HCT116 (cell line): Measurements from ENCODE around the gene MMP15. TPM values are rescaled to one million over a fixed set of nuclear protein-coding genes. Genes with fewer than 3 reads are reported as not detected.

Experiments used
- ATAC-seq: fragments of 200-7000 bp; cut with Tn5 transposase; 2 replicates; pipeline ENCODE4 v1.9.1; 2020; ENCODE audit warnings: mild to moderate bottlenecking, moderate library complexity
- BruUV-seq: library from RNA; stranded (reverse); fragments of 400-500 nt; replicated peaks from 2 replicates; lab custom pipeline; 2021; lab: Mats Ljungman, UMichigan
- CTCF ChIA-PET: fragments of 300-600 bp; sonication (Branson Sonifier 250); formaldehyde crosslinking; loops from one replicate; lab custom pipeline; 2021; ENCODE audit warnings: antibody characterized with exemption; lab: Charles Lee
- POLR2A ChIA-PET: fragments of 300-600, 350-600 bp; sonication (Branson Sonifier 250); formaldehyde crosslinking; loops from one replicate; lab custom pipeline; 2021; ENCODE audit warnings: antibody characterized with exemption; lab: Charles Lee
- RAD21 ChIA-PET, 2 experiments: fragments of 300-600 bp; sonication (Branson Sonifier 250); formaldehyde crosslinking; loops; one replicate each; lab custom pipeline; 2023; ENCODE audit warnings: low total read pairs in 2 of 2; ENCODE audit not compliant: uncharacterized antibody in 2 of 2, unreplicated experiment in 2 of 2, low non-redundant PET in 1 of 2; lab: Charles Lee
- DNase-seq: peaks from one replicate; pipeline ENCODE4 v3.0.0-alpha.2; 2010; ENCODE audit warnings: low read depth, low spot score
- H2AFZ ChIP-seq: fragments of 200-600 bp; shearing (Covaris generic), sonication (generic); 2 replicates; pipeline ENCODE4 v1.6.1; 2017; ENCODE audit warnings: low read depth, mixed run types, mixed read lengths, antibody characterized with exemption, low read length; ENCODE audit not compliant: poor library complexity, severe bottlenecking
- H3K27ac ChIP-seq: 2 replicates; pipeline ENCODE4 v1.5.1; 2012; ENCODE audit warnings: low read depth, low read length
- H3K27me3 ChIP-seq: fragments of 200-600 bp; sonication (generic); 2 replicates; pipeline ENCODE4 v1.6.1; 2016; ENCODE audit warnings: mixed run types, low read length, mixed read lengths; ENCODE audit not compliant: insufficient read depth
- H3K36me3 ChIP-seq, 2 experiments: fragments of 200-500 bp in 1 of 2; fragments of 200-600 bp in 1 of 2; sonication (Bioruptor generic) in 1 of 2; sonication (generic) in 1 of 2; 2 replicates each; pipeline versions ENCODE4 v1.5.1 to v1.6.1; 2014 to 2016; ENCODE audit warnings: low read length in 2 of 2, inconsistent platforms in 1 of 2, mixed read lengths in 1 of 2, mixed run types in 1 of 2; ENCODE audit not compliant: insufficient read depth in 2 of 2, control insufficient read depth in 1 of 2
- H3K4me1 ChIP-seq, 2 experiments: fragments of 200-600 bp in 1 of 2; sonication (generic) in 1 of 2; 2 replicates each; pipeline versions ENCODE4 v1.5.1 to v1.6.1; 2012 to 2017; ENCODE audit warnings: low read length in 2 of 2, inconsistent platforms in 1 of 2, mild to moderate bottlenecking in 1 of 2, mixed read lengths in 1 of 2, mixed run types in 1 of 2, moderate library complexity in 1 of 2; ENCODE audit not compliant: insufficient read depth in 2 of 2, control insufficient read depth in 1 of 2
- H3K4me2 ChIP-seq: fragments of 200-600 bp; sonication (generic); 2 replicates; pipeline ENCODE4 v1.6.1; 2017; ENCODE audit warnings: mixed run types, low read length, mixed read lengths
- H3K4me3 ChIP-seq, 2 experiments: fragments of 200-600 bp in 1 of 2; sonication (generic) in 1 of 2; replicated peaks in 1 of 2; 2 replicates each; pipeline ENCODE4 v1.5.1; 2011 to 2016; ENCODE audit warnings: low read length in 2 of 2, control low read depth in 1 of 2, low read depth in 1 of 2, mild to moderate bottlenecking in 1 of 2, mixed read lengths in 1 of 2, mixed run types in 1 of 2
- H3K79me2 ChIP-seq: fragments of 200-600 bp; sonication (generic); 2 replicates; pipeline ENCODE4 v1.6.1; 2017; ENCODE audit warnings: mild to moderate bottlenecking, mixed run types, low read length, moderate library complexity, mixed read lengths; ENCODE audit not compliant: insufficient read depth
- H3K9ac ChIP-seq: fragments of 200-600 bp; sonication (generic); 2 replicates; pipeline ENCODE4 v1.6.1; 2016; ENCODE audit warnings: low read length, mixed read lengths
- H3K9me2 ChIP-seq: fragments of 200-600 bp; sonication (generic), shearing (Covaris generic); 2 replicates; pipeline ENCODE4 v1.6.1; 2017; ENCODE audit warnings: mixed run types, mild to moderate bottlenecking, moderate library complexity; ENCODE audit not compliant: insufficient read depth
- H3K9me3 ChIP-seq, 2 experiments: fragments of 200-500 bp in 1 of 2; fragments of 200-600 bp in 1 of 2; sonication (Bioruptor generic) in 1 of 2; sonication (generic) in 1 of 2; 2 replicates each; pipeline ENCODE4 v1.6.1; 2014 to 2017; ENCODE audit warnings: low read length in 2 of 2, mixed read lengths in 2 of 2, inconsistent platforms in 1 of 2, low read depth in 1 of 2, mild to moderate bottlenecking in 1 of 2, mixed run types in 1 of 2, moderate library complexity in 1 of 2; ENCODE audit not compliant: control insufficient read depth in 1 of 2, insufficient read depth in 1 of 2
- H4K20me1 ChIP-seq: fragments of 200-600 bp; sonication (generic), shearing (Covaris generic); 2 replicates; pipeline ENCODE4 v1.6.1; 2017; ENCODE audit warnings: mixed run types, mild to moderate bottlenecking, moderate library complexity; ENCODE audit not compliant: insufficient read depth
- ATF3 ChIP-seq: IDR thresholded peaks from 2 replicates; pipeline ENCODE4 v1.6.1; 2012
- CBX3 ChIP-seq: IDR thresholded peaks from 2 replicates; pipeline ENCODE4 v1.6.1; 2012; ENCODE audit warnings: low read depth
- CTCF ChIP-seq, 3 experiments: fragments of 200-600 bp in 1 of 3; sonication (generic) in 1 of 3; IDR thresholded peaks in 2 of 3; conservative IDR thresholded peaks in 1 of 3; 2 replicates each; pipeline ENCODE4 v1.5.1; 2012 to 2017; ENCODE audit warnings: low read depth in 2 of 3, low read length in 2 of 3, antibody characterized with exemption in 1 of 3, borderline replicate concordance in 1 of 3, control low read depth in 1 of 3, mild to moderate bottlenecking in 1 of 3, mixed read lengths in 1 of 3, mixed run types in 1 of 3, moderate library complexity in 1 of 3; ENCODE audit not compliant: insufficient read depth in 1 of 3
- EGR1 ChIP-seq: IDR thresholded peaks from 2 replicates; pipeline ENCODE4 v1.6.1; 2012; ENCODE audit warnings: low read depth
- ELF1 ChIP-seq: IDR thresholded peaks from 2 replicates; pipeline ENCODE4 v1.6.1; 2012; ENCODE audit warnings: low read depth, borderline replicate concordance
- EZH2phosphoT487 ChIP-seq: fragments of 200-600 bp; IDR thresholded peaks from 2 replicates; pipeline ENCODE4 v1.6.1; 2018; ENCODE audit warnings: antibody characterized with exemption, borderline replicate concordance
- FOSL1 ChIP-seq: IDR thresholded peaks from 2 replicates; pipeline ENCODE4 v1.6.1; 2012; ENCODE audit warnings: low read depth
- JUND ChIP-seq: IDR thresholded peaks from 2 replicates; pipeline ENCODE4 v1.6.1; 2012
- MAX ChIP-seq: IDR thresholded peaks from 2 replicates; pipeline ENCODE4 v1.6.1; 2012
- POLR2A ChIP-seq: IDR thresholded peaks from 2 replicates; pipeline ENCODE4 v1.7.0; 2011; ENCODE audit warnings: borderline replicate concordance; ENCODE audit not compliant: insufficient read depth, insufficient read length; ENCODE audit errors: extremely low read depth
- RAD21 ChIP-seq: IDR thresholded peaks from 2 replicates; pipeline ENCODE4 v1.6.1; 2012; ENCODE audit warnings: low read depth, mild to moderate bottlenecking
- SRF ChIP-seq: IDR thresholded peaks from 2 replicates; pipeline ENCODE4 v1.6.1; 2012; ENCODE audit warnings: low read depth
- TCF7L2 ChIP-seq: IDR thresholded peaks from 2 replicates; pipeline ENCODE4 v1.7.0; 2011; ENCODE audit warnings: borderline replicate concordance, inconsistent platforms; ENCODE audit not compliant: insufficient read depth, insufficient read length; ENCODE audit errors: extremely low read depth
- ZFX ChIP-seq: fragments of 450-650 bp; IDR thresholded peaks from 2 replicates; pipeline ENCODE4 v1.6.1; 2017
- ZNF274 ChIP-seq: fragments of 200-500 bp; sonication (Bioruptor generic); IDR thresholded peaks from 2 replicates; pipeline ENCODE4 v1.6.1; 2014; ENCODE audit warnings: mild to moderate bottlenecking, low read depth, low read length, inconsistent platforms
- intact Hi-C: fragments of 100-400 bp; cut with micrococcal nuclease; formaldehyde crosslinking; loops from 2 replicates; pipeline ENCODE4 v1.10.0; 2022
- total RNA-seq: library from RNA; stranded (reverse); gene quantifications from one replicate; pipeline ENCODE4 v1.2.1, GENCODE V29; 2021; ENCODE audit not compliant: unreplicated experiment
- TF ChIP-seq, protein P1 (sequence below): IDR thresholded peaks from 2 replicates; pipeline ENCODE4 v1.6.1; 2011; ENCODE audit warnings: mild to moderate bottlenecking, low read length, moderate library complexity; ENCODE audit not compliant: insufficient replicate concordance; ENCODE audit errors: extremely low read depth

Gene MMP15
- total RNA-seq, 1 experiment from 2014 or later: 38.5 TPM

DNA sequence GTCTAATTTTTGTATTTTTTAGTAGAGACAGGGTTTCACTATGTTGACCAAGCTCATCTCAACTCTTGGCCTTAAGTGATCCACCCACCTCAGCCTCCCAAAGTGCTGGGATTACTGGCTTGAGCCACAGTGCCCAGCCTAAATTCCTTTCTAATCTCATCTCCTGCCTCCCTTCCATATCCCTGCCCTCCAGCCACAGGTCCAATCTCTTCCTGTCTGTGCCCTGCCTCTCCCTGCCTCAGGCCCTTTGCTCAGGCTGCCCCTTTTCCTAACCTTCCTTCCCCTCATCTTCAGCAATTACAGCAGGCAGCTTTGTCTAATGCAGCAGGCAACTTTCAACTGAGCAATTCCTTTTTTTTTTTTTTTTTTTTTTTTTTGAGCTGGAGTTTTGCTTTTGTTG, 56.8 kb downstream of the MMP15 start:
- ATAC-seq (no peak), DNase-seq (no peak)
- Histone ChIP-seq H3K27me3 (no peaks in the 10 kb centered on the region), H3K4me1 (no peaks in the 10 kb centered on the region), H3K9me2 (no peaks in the 10 kb centered on the region), H4K20me1 (no peaks in the 10 kb centered on the region), H3K9ac (no peak overlapping the region), H3K79me2 (no peaks in the 10 kb centered on the region), H3K4me3 (no peak overlapping the region), H3K36me3 (no peaks in the 10 kb centered on the region), H3K27ac (no peak overlapping the region), H3K9me3 (no peaks in the 10 kb centered on the region), H2AFZ (no peak overlapping the region), H3K4me2 (no peak overlapping the region)
- intact Hi-C loops: no loop called here
- ChIA-PET CTCF (no interaction called here), RAD21 (no interaction called here), POLR2A (no interaction called here)
- BruUV-seq: no TSS peak
- no peak for TF ChIP-seq CTCF (IDR thresholded peaks at IDR 0.05 in 2 of 3, conservative IDR thresholded peaks at IDR 0.05 in 1 of 3; ENCODE audit: borderline replicate concordance in 1 of 3, insufficient read depth in 1 of 3, low read depth in 2 of 3, low read length in 2 of 3)
- TF ChIP-seq MAX: no peak
- no peak for TF ChIP-seq JUND
- no peak for TF ChIP-seq RAD21
- TF ChIP-seq ZNF274: no peak
- no peak for TF ChIP-seq POLR2A
- TF ChIP-seq, protein P1, sequence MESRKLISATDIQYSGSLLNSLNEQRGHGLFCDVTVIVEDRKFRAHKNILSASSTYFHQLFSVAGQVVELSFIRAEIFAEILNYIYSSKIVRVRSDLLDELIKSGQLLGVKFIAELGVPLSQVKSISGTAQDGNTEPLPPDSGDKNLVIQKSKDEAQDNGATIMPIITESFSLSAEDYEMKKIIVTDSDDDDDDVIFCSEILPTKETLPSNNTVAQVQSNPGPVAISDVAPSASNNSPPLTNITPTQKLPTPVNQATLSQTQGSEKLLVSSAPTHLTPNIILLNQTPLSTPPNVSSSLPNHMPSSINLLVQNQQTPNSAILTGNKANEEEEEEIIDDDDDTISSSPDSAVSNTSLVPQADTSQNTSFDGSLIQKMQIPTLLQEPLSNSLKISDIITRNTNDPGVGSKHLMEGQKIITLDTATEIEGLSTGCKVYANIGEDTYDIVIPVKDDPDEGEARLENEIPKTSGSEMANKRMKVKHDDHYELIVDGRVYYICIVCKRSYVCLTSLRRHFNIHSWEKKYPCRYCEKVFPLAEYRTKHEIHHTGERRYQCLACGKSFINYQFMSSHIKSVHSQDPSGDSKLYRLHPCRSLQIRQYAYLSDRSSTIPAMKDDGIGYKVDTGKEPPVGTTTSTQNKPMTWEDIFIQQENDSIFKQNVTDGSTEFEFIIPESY: no peak
- no peak for TF ChIP-seq ATF3
- no peak for TF ChIP-seq EGR1
- no peak for TF ChIP-seq ELF1
- no peak for TF ChIP-seq SRF
- TF ChIP-seq CBX3: no peak
- TF ChIP-seq TCF7L2: no peak
- TF ChIP-seq EZH2phosphoT487: no peak
- no peak for TF ChIP-seq FOSL1
- no peak for TF ChIP-seq ZFX
- TF ChIP-seq, all 23 proteins: peak for 0
